HG03064 (cell line): ENCODE measurements around the gene ARMS2.

Source experiments
- ATAC-seq: cut with Tn5 transposase; IDR thresholded peaks from one replicate; pipeline ENCODE4 v1.9.1; 2021; ENCODE audit warnings: low read depth; ENCODE audit not compliant: unreplicated experiment

ARMS2 gene

GRCh38 chr10:122454603-122455080 lies at the start of gene ARMS2:
ARMS2 (plus strand) TSS chr10:122454653; CDS start chr10:122454728, 75 bp downstream.
- no peak for ATAC-seq

- ATAC-seq = no peak
These were observed 46.9 kb upstream of the ARMS2 start for GRCh38 chr10:122407375-122408125.

GRCh38 chr10:122413327-122413726 lies 41.1 kb upstream of the ARMS2 start:
- no peak for ATAC-seq

- ATAC-seq = no peak
These were observed 36.8 kb upstream of the ARMS2 start for GRCh38 chr10:122417667-122418066.

- no peak for ATAC-seq
These were observed 35.4 kb upstream of the ARMS2 start for GRCh38 chr10:122419016-122419415.

- ATAC-seq = no peak
These were observed 34.4 kb upstream of the ARMS2 start for GRCh38 chr10:122419876-122420623.

- no peak for ATAC-seq
These were observed 33.8 kb upstream of the ARMS2 start for GRCh38 chr10:122420624-122421007.

- no peak for ATAC-seq
These were observed 33.3 kb upstream of the ARMS2 start for GRCh38 chr10:122421054-122421625.

GRCh38 chr10:122421742-122422141 lies 32.7 kb upstream of the ARMS2 start:
- ATAC-seq = no peak

GRCh38 chr10:122422266-122422989 lies 32.0 kb upstream of the ARMS2 start:
- no peak for ATAC-seq

GRCh38 chr10:122424059-122424458 lies 30.4 kb upstream of the ARMS2 start:
- no peak for ATAC-seq

- no peak for ATAC-seq
These were observed 27.6 kb upstream of the ARMS2 start for GRCh38 chr10:122426829-122427228.

- no peak for ATAC-seq
These were observed 27.2 kb upstream of the ARMS2 start for GRCh38 chr10:122427280-122427679.

GRCh38 chr10:122435212-122435827 lies 19.1 kb upstream of the ARMS2 start:
- ATAC-seq = no peak

- ATAC-seq = no peak
These were observed 12.5 kb upstream of the ARMS2 start for GRCh38 chr10:122441961-122442360.

GRCh38 chr10:122445469-122445868 lies 9.0 kb upstream of the ARMS2 start:
- ATAC-seq = no peak

GRCh38 chr10:122445904-122446303 lies 8.5 kb upstream of the ARMS2 start:
- no peak for ATAC-seq

- no peak for ATAC-seq
These were observed 7.6 kb upstream of the ARMS2 start for GRCh38 chr10:122446668-122447423.

- ATAC-seq = no peak
These were observed 5.9 kb upstream of the ARMS2 start for GRCh38 chr10:122448600-122448999.

- no peak for ATAC-seq
These were observed 5.3 kb upstream of the ARMS2 start for GRCh38 chr10:122449153-122449552.
